SHP77 (cell line): ENCODE results near the gene GPN1.
"Not testable (repeated sequence)": the region's sequence is repeated elsewhere in the genome, so short reads cannot be mapped to it uniquely, and the experiment has no call there.

Source experiments
- DNase-seq, 2 experiments: peaks; one replicate each; lab custom pipeline; 2025; lab: John Stamatoyannopoulos, UW

GPN1 gene

DNA sequence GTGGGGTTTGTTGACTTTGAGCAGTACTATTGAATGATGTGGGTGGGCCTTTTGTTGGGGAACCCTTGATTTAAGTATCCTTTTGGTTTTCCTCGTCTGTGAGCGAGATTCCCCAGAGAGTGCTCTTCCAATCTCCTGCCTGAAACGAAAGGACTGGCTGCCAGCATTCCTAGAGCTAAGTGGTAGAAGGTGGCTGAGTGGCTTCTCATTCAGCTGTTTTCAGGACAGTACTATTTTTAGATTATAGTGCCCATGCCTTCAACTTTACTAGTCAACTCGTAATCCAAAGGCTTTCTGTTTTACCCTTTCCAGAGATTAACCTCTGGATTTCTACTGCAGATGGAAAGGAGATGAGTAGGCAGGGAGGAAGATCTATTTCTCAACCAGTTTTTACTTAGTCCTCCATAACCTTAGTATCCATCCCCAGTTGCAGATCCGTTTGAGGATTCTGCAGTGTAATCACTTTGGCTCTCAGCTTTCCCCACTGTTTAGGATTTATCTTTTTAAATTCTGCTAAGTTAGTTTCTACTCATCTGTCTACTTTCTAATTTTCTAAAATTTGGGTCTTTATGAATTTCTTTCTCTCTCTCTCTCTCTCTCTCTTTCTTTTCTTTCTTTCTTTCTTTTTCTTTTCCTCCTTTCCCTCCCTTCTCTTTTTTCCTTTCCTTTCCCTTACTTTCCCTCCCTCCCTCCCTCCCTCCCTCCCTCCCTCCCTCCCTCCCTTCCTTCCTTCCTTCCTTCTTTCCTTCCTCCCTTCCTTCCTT is 44.1 kb downstream of the GPN1 start:
- DNase-seq = no peak

DNA sequence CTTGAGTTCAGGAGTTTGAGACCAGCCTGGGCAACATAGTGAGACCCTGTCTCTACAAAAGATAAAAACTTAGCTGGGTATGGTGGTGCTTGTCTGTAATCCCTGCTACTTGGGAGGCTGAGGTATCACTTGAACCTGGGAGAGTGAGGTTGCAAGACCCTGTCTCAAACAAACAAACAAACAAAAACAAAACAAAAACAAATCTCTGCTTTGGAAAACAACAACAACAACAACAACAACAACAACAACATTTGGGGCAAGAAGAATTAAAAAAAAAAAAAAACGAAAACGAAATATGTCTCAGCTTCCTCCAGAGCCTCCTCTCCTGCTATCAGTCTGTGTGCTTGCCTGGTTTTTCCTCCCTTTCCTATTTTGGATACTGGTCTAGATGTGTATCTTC is 51.7 kb downstream of the GPN1 start:
- DNase-seq = no peak

DNA sequence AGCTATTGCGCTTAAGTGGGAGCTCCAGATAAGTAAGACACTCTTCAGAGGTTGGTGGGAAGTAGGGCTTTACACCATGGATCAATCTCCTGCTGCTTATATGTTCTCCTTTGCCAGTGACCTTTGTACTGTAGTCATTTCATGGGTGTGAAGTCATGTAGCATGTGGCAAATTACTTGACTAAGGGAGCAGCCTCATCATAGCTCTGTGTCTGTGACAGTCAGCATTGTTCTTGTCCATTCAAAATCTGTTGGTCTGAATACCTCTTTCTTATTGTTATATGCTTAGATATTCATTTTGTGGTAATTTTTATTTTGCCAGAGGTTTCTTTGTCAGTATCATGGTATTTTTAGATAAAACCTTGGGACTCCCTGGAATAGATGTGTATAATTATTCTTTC is 53.0 kb downstream of the GPN1 start:
- DNase-seq = no peak

DNA sequence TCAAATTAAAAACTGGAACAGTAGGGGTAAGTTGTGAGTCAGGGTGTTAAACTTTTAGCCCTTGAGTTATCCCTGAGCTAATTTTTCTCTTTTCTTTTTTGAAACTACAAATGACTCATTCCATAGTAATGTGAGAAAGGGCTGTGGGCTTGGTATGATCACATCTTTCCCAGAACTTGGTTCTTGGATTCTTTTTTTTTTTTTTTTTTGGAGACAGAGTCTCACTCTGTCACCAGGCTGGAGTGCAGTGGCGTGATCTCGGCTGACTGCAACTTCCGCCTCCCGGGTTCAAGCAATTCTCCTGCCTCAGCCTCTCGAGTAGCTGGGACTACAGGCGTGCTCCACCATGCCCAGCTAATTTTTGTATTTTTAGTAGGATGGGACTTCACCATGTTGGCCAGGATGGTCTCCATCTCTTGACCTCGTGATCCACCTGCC is 53.5 kb downstream of the GPN1 start:
- DNase-seq = not testable (repeated sequence)

DNA sequence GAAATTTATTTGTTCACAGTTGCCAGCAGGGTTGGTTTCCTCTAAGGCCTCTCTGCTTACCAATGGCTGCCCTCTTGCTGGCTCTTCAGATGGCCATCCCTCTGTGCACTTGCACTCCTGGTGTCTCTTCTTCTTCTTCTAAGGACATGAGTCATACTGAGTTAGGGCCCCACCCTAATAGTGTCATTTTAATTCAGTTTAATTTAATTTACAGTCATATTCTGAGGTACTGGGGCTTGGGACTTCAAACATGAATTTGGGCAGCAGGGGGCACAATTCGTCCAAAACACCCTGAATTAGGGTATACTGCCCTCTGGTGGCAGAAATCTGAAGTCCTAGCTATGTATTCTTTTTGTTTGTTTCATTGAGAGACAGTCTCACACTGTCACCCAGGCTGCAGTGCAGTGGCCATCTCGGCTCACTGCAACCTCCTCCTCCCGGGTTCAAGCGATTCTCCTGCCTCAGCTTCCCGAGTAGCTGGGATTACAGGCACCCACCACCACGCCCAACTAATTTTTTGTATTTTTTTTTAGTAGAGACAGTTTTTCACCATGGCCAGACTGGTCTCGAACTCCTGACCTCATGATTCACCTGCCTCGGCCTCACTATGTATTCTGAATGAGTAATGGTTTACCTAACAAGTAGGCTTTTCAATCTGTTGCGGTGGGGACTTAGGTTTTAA is 54.7 kb downstream of the GPN1 start:
- DNase-seq = peak; percentile 80 to 89

DNA sequence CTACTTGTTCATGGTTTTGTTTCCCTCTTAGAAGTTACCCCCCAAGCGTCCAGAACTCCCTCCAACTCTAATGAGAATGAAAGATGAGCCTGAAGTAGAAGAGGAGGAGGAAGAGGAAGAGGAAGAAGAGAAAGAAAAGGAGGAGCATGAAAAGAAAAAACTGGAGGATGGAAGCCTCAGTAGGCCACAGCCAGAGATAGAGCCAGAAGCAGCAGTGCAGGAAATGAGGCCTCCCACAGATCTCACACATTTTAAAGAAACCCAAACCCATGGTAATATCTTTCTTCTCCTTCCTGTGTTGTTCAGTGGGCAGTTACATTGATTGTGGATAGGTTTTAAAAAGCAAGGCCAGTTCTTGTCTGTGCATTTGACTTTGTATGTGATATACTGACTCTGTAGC is 56.2 kb downstream of the GPN1 start:
- DNase-seq = not testable (repeated sequence)

DNA sequence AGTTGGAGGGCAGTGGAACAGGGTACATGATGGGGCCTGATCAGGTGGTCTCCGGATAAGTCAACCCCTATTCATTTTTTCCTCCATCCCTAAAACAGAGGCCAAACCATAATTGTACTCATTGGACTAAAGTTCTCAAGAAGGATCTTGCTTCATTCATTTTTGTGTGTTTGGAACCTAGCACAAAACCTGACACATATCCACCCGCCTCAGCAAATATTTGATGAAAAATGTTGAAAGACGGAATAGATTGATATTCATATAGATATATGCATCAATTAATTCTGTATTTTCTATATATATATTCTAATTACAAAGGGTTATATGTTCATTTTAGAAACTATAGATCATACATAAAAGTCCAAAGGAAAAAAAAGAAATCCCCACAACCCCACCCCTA is 56.7 kb downstream of the GPN1 start:
- DNase-seq = no peak

DNA sequence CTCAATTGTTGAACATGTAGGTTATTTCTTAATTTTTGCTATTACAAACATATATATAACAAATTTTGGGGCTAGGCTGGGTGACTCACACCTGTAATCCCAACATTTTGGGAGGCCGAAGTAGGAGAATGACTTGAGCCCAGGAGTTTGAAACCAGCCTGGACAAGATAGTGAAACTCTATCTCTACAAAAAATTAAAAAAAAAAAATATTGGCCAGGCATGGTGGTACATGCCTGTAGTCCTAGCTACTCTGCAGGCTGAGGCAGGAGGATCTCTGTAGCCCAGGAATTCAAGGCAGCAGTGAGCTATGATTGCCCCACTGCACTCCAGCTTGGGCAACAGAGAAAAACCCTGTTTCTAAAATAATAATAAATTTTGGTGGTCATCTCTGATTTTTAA is 58.4 kb downstream of the GPN1 start:
- DNase-seq = no peak

DNA sequence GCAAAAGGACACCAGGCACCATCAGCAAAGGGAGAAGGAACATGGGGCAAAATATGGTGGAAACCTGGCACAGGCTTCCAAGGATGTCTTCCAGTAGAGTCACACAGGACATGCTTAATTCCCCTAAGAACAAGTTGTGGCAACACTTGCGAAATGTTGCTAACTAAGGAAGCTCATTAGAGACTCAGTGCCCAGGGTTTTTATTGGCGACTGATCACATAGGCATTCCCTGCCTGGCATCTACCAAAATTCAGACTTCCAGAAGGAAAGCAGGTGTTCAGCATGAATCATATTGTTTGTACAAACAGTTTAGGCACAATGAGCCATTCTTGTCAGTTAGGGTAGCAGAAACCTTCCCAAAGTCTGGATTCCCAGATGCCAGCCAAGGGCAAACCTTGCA is 60.6 kb downstream of the GPN1 start:
- peak; percentile 7 to 9 for DNase-seq

DNA sequence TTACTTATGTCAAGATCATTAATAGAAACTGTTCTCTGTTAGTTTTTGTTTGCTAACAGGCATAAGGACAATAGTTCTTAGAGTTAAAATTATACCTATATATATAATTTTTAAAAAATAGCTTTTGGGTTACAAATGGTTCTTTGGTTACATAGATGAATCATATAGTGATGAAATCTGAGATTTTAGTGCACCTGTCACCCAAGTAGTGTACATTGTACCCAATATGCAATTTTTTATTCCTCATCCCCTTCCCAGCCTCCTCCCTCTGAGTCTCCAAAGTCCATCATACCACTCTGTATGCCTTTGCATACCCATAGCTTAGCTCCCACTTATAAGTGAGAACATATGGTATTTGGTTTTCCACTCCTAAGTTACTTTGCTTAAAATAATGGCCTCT is 61.2 kb downstream of the GPN1 start:
- no peak for DNase-seq

DNA sequence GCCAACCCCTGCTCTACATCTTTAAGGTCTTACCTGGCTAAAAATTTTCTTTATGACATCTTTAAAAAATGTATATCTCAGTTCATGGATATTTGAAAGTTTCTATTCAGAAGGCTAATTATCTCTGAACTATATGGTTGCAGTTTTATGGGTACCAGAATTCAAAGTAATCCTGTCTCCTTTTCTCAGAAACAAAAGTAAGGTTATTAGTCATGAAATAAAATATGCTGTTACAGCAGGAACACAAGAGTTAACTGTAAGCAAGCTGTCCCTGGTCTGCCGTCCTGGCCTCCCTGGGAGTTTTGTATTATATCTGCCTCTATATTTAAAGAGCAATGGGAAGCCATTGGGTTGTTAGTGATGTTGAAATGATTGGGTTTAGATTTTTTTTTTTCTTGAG is 68.8 kb downstream of the GPN1 start:
- DNase-seq = no peak
